ENCODE results near the gene PRKAR2B. TPM values are rescaled to one million over a fixed set of nuclear protein-coding genes. Genes with fewer than 3 reads are reported as not detected.

The PRKAR2B gene
- total RNA-seq, 1 experiment from 2014 or later, result 15.1 TPM

DNA sequence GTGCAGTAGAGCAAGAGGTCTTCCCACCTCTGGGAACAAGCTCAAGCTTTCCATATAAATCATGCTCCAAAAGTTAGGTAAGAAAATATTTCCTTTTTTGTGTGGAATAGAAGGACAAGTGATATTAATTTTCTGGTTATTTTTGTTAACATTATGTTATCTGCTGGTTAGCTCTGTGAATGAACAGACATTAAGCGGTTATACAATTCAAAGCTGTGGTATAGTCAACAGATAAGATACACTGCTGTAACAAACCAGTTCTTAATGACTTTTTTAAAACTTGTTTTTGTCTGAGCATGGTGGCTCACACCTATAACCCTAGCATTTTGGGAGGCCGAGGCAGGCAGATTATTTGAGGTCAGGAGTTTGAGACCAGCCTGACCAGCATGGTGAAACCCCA, 43.0 kb upstream of the PRKAR2B start:
- intact Hi-C loops (cut with micrococcal nuclease), result no loop called here
- H2AFZ ChIP-seq (ENCODE audit: low read depth, low read length, poor library complexity, severe bottlenecking), result no peak overlapping the region
- no peak for ATAC-seq
- H3K9me2 ChIP-seq (ENCODE audit: insufficient read depth), result no peaks in the 10 kb centered on the region
- no peaks in the 10 kb centered on the region for H3K27me3 ChIP-seq (ENCODE audit: insufficient read depth, low read length)
- POLR2A ChIA-PET, result no interaction called here
- no peaks in the 10 kb centered on the region for H3K4me1 ChIP-seq (ENCODE audit: control insufficient read depth in 1 of 2, insufficient read depth in 2 of 2, low read length in 2 of 2)
- no peaks in the 10 kb centered on the region for H3K79me2 ChIP-seq (ENCODE audit: insufficient read depth, low read length)
- H3K27ac ChIP-seq (ENCODE audit: low read depth, low read length), result no peak overlapping the region
- TF ChIP-seq SRF (IDR thresholded peaks at IDR 0.05; ENCODE audit: low read depth) (no peak), SP1 (IDR thresholded peaks at IDR 0.05; ENCODE audit: low read depth) (no peak), ZFX (IDR thresholded peaks at IDR 0.05) (no peak), FOSL1 (IDR thresholded peaks at IDR 0.05; ENCODE audit: low read depth) (no peak), SIN3A (IDR thresholded peaks at IDR 0.05; ENCODE audit: low read depth) (no peak), CEBPB (IDR thresholded peaks at IDR 0.05; ENCODE audit: low read depth) (no peak)
- TF ChIP-seq, protein P1, sequence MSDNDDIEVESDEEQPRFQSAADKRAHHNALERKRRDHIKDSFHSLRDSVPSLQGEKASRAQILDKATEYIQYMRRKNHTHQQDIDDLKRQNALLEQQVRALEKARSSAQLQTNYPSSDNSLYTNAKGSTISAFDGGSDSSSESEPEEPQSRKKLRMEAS (IDR thresholded peaks at IDR 0.05), result no peak
- TF ChIP-seq, protein P2, sequence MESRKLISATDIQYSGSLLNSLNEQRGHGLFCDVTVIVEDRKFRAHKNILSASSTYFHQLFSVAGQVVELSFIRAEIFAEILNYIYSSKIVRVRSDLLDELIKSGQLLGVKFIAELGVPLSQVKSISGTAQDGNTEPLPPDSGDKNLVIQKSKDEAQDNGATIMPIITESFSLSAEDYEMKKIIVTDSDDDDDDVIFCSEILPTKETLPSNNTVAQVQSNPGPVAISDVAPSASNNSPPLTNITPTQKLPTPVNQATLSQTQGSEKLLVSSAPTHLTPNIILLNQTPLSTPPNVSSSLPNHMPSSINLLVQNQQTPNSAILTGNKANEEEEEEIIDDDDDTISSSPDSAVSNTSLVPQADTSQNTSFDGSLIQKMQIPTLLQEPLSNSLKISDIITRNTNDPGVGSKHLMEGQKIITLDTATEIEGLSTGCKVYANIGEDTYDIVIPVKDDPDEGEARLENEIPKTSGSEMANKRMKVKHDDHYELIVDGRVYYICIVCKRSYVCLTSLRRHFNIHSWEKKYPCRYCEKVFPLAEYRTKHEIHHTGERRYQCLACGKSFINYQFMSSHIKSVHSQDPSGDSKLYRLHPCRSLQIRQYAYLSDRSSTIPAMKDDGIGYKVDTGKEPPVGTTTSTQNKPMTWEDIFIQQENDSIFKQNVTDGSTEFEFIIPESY (IDR thresholded peaks at IDR 0.05; ENCODE audit: extremely low read depth, insufficient replicate concordance, low read length), result no peak
- H3K9me3 ChIP-seq (ENCODE audit: control insufficient read depth in 1 of 2, insufficient read depth in 1 of 2, low read depth in 1 of 2, low read length in 2 of 2), result no peaks in the 10 kb centered on the region
- no peaks in the 10 kb centered on the region for H4K20me1 ChIP-seq (ENCODE audit: insufficient read depth)
- CTCF ChIA-PET, result no interaction called here
- H3K4me2 ChIP-seq (ENCODE audit: low read length), result no peak overlapping the region
- H3K9ac ChIP-seq (ENCODE audit: low read length), result no peak overlapping the region
- BruUV-seq (replicated peaks), result no TSS peak
- no peaks in the 10 kb centered on the region for H3K36me3 ChIP-seq (ENCODE audit: control insufficient read depth in 1 of 2, insufficient read depth in 2 of 2, low read length in 2 of 2)
- H3K4me3 ChIP-seq (replicated peaks in 1 of 2; ENCODE audit: low read depth in 1 of 2, low read length in 2 of 2), result no peak overlapping the region
- DNase-seq (ENCODE audit: low read depth, low spot score), result no peak
- RAD21 ChIA-PET (ENCODE audit: low non-redundant PET in 1 of 2, low total read pairs in 2 of 2, uncharacterized antibody in 2 of 2, unreplicated experiment in 2 of 2), result no interaction called here

DNA sequence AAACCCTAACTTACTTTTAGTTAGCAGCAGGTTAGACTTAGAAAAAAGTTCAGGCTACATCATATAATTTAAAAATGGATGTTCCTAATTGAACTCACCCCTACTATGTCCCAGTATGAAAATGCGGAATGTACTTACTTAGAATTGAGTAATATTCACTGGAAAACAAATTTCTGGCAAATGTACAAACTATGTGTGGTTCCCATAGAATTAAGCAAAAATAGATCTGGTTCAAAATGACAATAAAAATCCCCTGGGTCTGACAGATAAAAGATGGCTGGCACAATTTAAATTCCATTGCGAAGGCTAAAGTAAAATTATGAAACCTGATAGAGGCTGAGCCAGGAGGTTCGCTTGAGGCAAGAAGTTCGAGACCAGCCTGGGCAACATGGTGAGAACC, 42.4 kb upstream of the PRKAR2B start:
- Histone ChIP-seq H3K9me2 (ENCODE audit: insufficient read depth) (no peaks in the 10 kb centered on the region), H3K9me3 (ENCODE audit: control insufficient read depth in 1 of 2, insufficient read depth in 1 of 2, low read depth in 1 of 2, low read length in 2 of 2) (no peaks in the 10 kb centered on the region), H4K20me1 (ENCODE audit: insufficient read depth) (no peaks in the 10 kb centered on the region), H3K36me3 (ENCODE audit: control insufficient read depth in 1 of 2, insufficient read depth in 2 of 2, low read length in 2 of 2) (no peaks in the 10 kb centered on the region), H2AFZ (ENCODE audit: low read depth, low read length, poor library complexity, severe bottlenecking) (no peak overlapping the region), H3K4me2 (ENCODE audit: low read length) (no peak overlapping the region), H3K27ac (ENCODE audit: low read depth, low read length) (no peak overlapping the region), H3K4me3 (replicated peaks in 1 of 2; ENCODE audit: low read depth in 1 of 2, low read length in 2 of 2) (no peak overlapping the region), H3K79me2 (ENCODE audit: insufficient read depth, low read length) (no peaks in the 10 kb centered on the region), H3K27me3 (ENCODE audit: insufficient read depth, low read length) (no peaks in the 10 kb centered on the region), H3K9ac (ENCODE audit: low read length) (no peak overlapping the region), H3K4me1 (ENCODE audit: control insufficient read depth in 1 of 2, insufficient read depth in 2 of 2, low read length in 2 of 2) (no peaks in the 10 kb centered on the region)
- intact Hi-C loops (cut with micrococcal nuclease), result no loop called here
- POLR2A ChIA-PET, result no interaction called here
- BruUV-seq (replicated peaks), result no TSS peak
- DNase-seq (ENCODE audit: low read depth, low spot score), result no peak
- RAD21 ChIA-PET (ENCODE audit: low non-redundant PET in 1 of 2, low total read pairs in 2 of 2, uncharacterized antibody in 2 of 2, unreplicated experiment in 2 of 2), result no interaction called here
- CTCF ChIA-PET, result no interaction called here
- ATAC-seq, result no peak
- TF ChIP-seq, protein P1 (IDR thresholded peaks at IDR 0.05), result no peak
- no peak for TF ChIP-seq YY1 (IDR thresholded peaks at IDR 0.05; ENCODE audit: extremely low read depth, insufficient replicate concordance, low read depth, low read length)
- TF ChIP-seq, protein P3, sequence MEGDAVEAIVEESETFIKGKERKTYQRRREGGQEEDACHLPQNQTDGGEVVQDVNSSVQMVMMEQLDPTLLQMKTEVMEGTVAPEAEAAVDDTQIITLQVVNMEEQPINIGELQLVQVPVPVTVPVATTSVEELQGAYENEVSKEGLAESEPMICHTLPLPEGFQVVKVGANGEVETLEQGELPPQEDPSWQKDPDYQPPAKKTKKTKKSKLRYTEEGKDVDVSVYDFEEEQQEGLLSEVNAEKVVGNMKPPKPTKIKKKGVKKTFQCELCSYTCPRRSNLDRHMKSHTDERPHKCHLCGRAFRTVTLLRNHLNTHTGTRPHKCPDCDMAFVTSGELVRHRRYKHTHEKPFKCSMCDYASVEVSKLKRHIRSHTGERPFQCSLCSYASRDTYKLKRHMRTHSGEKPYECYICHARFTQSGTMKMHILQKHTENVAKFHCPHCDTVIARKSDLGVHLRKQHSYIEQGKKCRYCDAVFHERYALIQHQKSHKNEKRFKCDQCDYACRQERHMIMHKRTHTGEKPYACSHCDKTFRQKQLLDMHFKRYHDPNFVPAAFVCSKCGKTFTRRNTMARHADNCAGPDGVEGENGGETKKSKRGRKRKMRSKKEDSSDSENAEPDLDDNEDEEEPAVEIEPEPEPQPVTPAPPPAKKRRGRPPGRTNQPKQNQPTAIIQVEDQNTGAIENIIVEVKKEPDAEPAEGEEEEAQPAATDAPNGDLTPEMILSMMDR (IDR thresholded peaks at IDR 0.05 in 2 of 3, conservative IDR thresholded peaks at IDR 0.05 in 1 of 3; ENCODE audit: borderline replicate concordance in 1 of 3, insufficient read depth in 1 of 3, low read depth in 2 of 3, low read length in 2 of 3), result no peak
- TF ChIP-seq CBX3 (IDR thresholded peaks at IDR 0.05; ENCODE audit: low read depth), result no peak
- TF ChIP-seq, protein P2 (IDR thresholded peaks at IDR 0.05; ENCODE audit: extremely low read depth, insufficient replicate concordance, low read length), result no peak
- no peak for TF ChIP-seq ZNF274 (IDR thresholded peaks at IDR 0.05; ENCODE audit: low read depth, low read length)
- TF ChIP-seq ELF1 (IDR thresholded peaks at IDR 0.05; ENCODE audit: borderline replicate concordance, low read depth), result no peak
- TF ChIP-seq TCF7L2 (IDR thresholded peaks at IDR 0.05; ENCODE audit: borderline replicate concordance, extremely low read depth, insufficient read depth, insufficient read length), result no peak
- TF ChIP-seq EZH2 (IDR thresholded peaks at IDR 0.05), result no peak
